ENCODE measurements around the gene LRP4.

LRP4 gene

DNA sequence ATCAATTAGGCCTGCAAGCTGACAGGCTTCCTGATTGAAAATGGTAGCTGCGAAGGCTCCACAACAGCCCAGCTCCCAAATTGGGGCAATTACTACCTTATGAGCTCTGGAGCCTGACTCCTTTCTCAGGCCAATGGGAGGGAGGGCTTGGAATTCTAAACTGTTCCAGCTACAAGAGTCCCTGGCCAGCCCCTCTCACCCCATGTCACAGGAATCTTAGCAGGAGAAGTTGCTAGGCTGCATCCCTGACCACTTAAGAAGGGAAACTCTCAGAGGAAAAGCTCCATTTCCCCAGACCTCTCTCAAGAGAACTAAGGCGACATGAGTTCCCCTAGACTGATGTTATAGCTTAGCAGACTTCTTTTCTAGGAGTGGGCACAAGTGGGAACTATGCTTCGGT lies 4.9 kb downstream of the LRP4 start:
- in situ Hi-C loops (cut with MboI; ENCODE audit: low sequenced_read_pairs, unreplicated experiment), result no loop called here
- TF ChIP-seq, protein P1, sequence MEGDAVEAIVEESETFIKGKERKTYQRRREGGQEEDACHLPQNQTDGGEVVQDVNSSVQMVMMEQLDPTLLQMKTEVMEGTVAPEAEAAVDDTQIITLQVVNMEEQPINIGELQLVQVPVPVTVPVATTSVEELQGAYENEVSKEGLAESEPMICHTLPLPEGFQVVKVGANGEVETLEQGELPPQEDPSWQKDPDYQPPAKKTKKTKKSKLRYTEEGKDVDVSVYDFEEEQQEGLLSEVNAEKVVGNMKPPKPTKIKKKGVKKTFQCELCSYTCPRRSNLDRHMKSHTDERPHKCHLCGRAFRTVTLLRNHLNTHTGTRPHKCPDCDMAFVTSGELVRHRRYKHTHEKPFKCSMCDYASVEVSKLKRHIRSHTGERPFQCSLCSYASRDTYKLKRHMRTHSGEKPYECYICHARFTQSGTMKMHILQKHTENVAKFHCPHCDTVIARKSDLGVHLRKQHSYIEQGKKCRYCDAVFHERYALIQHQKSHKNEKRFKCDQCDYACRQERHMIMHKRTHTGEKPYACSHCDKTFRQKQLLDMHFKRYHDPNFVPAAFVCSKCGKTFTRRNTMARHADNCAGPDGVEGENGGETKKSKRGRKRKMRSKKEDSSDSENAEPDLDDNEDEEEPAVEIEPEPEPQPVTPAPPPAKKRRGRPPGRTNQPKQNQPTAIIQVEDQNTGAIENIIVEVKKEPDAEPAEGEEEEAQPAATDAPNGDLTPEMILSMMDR (IDR thresholded peaks at IDR 0.05; ENCODE audit: borderline replicate concordance, control extremely low read depth, extremely low read depth, insufficient read depth, missing control alignments), result no peak
- DNase-seq (ENCODE audit: low spot score), result no peak

DNA sequence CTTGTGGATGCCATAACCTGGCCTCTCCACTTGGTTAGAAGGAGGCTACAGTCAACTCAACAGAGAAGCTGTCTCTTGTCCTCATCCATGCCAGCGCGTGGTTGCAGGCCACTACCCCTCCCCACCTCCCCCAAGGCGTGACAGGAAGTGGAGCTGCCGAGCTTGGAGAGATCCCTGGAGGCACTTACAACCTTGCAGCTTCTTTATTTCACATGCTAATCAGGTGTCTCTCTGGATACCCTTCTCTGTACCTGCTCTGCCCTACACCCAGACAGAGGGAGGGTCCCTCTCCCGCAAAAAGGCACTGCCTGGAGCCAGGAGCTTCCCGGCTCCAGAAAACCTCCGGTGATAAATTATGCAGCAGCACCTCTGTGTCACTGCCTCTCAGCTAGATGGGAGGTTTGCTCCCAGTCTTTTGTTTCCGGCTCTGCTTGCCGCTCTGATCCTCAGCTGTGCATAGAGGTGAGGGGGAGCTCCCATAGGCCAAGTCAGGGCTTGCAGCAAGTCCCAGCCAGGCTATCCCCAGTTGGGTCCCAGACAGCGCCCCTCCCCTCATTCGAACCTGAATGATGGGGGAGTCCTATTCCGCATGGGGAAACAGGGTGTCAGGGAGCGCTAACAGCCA lies 5.7 kb downstream of the LRP4 start:
- in situ Hi-C loops (cut with MboI; ENCODE audit: low sequenced_read_pairs, unreplicated experiment), result no loop called here
- TF ChIP-seq, protein P1 (IDR thresholded peaks at IDR 0.05; ENCODE audit: borderline replicate concordance, control extremely low read depth, extremely low read depth, insufficient read depth, missing control alignments), result no peak
- no peak for DNase-seq (ENCODE audit: low spot score)

DNA sequence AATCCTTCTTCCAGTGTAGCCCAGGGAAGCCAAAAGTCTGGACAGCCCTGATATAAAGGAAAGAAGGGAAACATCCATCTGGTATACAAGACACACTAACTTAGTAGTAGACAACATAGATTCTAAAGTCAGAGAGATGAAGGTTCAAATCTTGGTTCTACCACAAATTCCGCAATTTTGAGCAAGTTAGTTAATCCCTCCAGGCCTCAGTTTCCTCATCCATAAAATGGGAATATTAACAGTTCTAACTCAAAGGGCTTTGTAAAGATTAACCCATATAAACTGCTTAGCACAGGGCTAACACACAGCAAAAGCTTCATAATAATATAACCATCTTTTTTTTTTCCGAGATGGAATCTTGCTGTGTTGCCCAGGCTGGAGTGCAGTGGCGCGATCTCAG lies 10.7 kb downstream of the LRP4 start:
- no peak for DNase-seq (ENCODE audit: low spot score)
- TF ChIP-seq, protein P1 (IDR thresholded peaks at IDR 0.05; ENCODE audit: borderline replicate concordance, control extremely low read depth, extremely low read depth, insufficient read depth, missing control alignments), result no peak
- in situ Hi-C loops (cut with MboI; ENCODE audit: low sequenced_read_pairs, unreplicated experiment), result no loop called here

DNA sequence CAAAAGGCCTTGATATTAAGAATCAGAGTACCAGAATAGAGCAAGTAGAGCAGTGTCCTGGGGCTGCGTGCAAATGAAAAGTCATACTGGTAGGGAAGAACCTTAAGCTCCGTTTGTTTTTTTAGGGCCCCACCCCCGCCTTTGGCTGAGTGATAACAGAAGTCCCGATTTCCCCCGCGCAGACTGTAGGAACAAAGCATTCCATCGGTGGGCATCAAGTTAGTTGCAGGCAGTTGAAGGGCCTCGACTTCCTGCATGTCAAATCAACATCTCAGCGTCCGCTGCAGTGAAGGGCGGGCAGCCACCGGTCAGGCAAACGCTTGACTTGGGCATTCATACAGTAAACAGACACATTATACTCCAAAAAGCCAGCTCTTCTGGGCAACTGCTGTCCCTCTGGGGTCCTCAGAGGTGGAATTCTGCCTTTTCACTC lies 11.7 kb downstream of the LRP4 start:
- TF ChIP-seq, protein P1 (IDR thresholded peaks at IDR 0.05; ENCODE audit: borderline replicate concordance, control extremely low read depth, extremely low read depth, insufficient read depth, missing control alignments), result no peak
- in situ Hi-C loops (cut with MboI; ENCODE audit: low sequenced_read_pairs, unreplicated experiment), result no loop called here
- DNase-seq (ENCODE audit: low spot score), result no peak

DNA sequence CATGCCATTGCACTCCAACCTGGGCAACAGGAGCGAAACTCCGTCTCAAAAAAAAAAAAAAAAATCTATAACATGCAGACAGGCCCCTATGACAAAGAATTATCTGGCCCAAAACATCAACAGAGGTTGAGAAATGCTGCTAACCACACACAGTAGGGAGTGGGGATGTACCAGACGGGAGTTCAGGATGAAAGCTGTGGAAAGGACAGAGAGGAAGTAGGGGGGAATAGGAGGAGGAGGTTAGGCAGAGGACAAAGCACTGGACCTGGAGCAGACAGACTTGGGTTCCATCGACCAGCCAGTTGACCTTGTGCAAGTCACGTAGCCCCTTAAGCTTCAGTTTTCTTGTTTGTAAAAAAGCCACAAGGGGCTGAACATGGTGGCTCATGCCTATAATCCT lies 12.5 kb downstream of the LRP4 start:
- in situ Hi-C loops (cut with MboI; ENCODE audit: low sequenced_read_pairs, unreplicated experiment), result no loop called here
- TF ChIP-seq, protein P1 (IDR thresholded peaks at IDR 0.05; ENCODE audit: borderline replicate concordance, control extremely low read depth, extremely low read depth, insufficient read depth, missing control alignments), result no peak
- DNase-seq (ENCODE audit: low spot score), result no peak

DNA sequence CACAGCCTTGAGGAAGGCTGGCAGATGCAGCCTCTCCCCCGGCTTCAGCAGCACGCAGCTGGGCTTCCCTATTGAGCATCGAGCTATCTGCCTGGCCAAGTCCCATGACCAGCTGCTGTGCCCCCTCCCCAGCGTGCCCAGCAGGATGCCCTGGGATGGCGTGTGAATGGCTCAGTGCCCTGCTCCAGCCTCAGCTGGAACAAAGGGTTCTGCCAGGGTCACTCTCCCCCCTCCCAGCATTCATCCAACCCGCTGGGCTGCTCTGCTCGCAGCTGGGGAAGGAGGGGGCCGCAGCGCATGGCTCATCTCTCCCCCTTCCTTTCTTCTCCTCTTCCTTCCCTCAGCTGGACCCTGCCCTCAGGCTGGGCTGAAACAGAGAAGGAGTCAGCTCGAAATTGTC lies 14.5 kb downstream of the LRP4 start:
- in situ Hi-C loops (cut with MboI; ENCODE audit: low sequenced_read_pairs, unreplicated experiment), result no loop called here
- TF ChIP-seq, protein P1 (IDR thresholded peaks at IDR 0.05; ENCODE audit: borderline replicate concordance, control extremely low read depth, extremely low read depth, insufficient read depth, missing control alignments), result no peak
- no peak for DNase-seq (ENCODE audit: low spot score)
